Stimulated activated CD4-positive, alpha-beta T cell treated with anti-CD3 and anti-CD28 coated beads, TNF-alpha, amount 100 ng/mL, for 4 hours (primary cell): Measurements from ENCODE around the gene PPP2R2C.

Experiments used
- DNase-seq, 3 experiments: peaks; one replicate each; pipeline ENCODE4 v3.0.0-alpha.2; 2020; ENCODE audit warnings: low read depth in 3 of 3

The PPP2R2C gene

GRCh38 chr4:6426571-6427438 lies 45.6 kb downstream of the PPP2R2C start:
- DNase-seq: no peak

GRCh38 chr4:6425911-6426310 lies 46.5 kb downstream of the PPP2R2C start:
- no peak for DNase-seq

- no peak for DNase-seq
Observed at GRCh38 chr4:6425336-6425735, 47.1 kb downstream of the PPP2R2C start.

GRCh38 chr4:6424425-6424824 lies 48.0 kb downstream of the PPP2R2C start:
- DNase-seq: no peak

- DNase-seq: no peak
Observed at GRCh38 chr4:6423575-6423974, 48.8 kb downstream of the PPP2R2C start.

- no peak for DNase-seq
Observed at GRCh38 chr4:6422866-6423265, 49.5 kb downstream of the PPP2R2C start.

GRCh38 chr4:6422105-6422504 lies 50.3 kb downstream of the PPP2R2C start:
- DNase-seq: no peak

GRCh38 chr4:6421397-6421796 lies 51.0 kb downstream of the PPP2R2C start:
- no peak for DNase-seq

GRCh38 chr4:6420972-6421371 lies 51.4 kb downstream of the PPP2R2C start:
- no peak for DNase-seq

- DNase-seq: no peak
Observed at GRCh38 chr4:6420036-6420435, 52.4 kb downstream of the PPP2R2C start.

GRCh38 chr4:6419452-6420028 lies 52.9 kb downstream of the PPP2R2C start:
- DNase-seq: no peak

- DNase-seq: no peak
Observed at GRCh38 chr4:6418193-6418755, 54.1 kb downstream of the PPP2R2C start.

- DNase-seq: no peak
Observed at GRCh38 chr4:6417516-6418050, 54.8 kb downstream of the PPP2R2C start.

GRCh38 chr4:6416518-6417286 lies 55.7 kb downstream of the PPP2R2C start:
- no peak for DNase-seq

- no peak for DNase-seq
Observed at GRCh38 chr4:6415031-6415705, 57.2 kb downstream of the PPP2R2C start.

GRCh38 chr4:6414578-6414977 lies 57.8 kb downstream of the PPP2R2C start:
- DNase-seq: no peak

GRCh38 chr4:6410664-6411063 lies 61.8 kb downstream of the PPP2R2C start:
- DNase-seq: no peak

GRCh38 chr4:6410068-6410467 lies 62.3 kb downstream of the PPP2R2C start:
- no peak for DNase-seq

GRCh38 chr4:6409381-6409780 lies 63.0 kb downstream of the PPP2R2C start:
- DNase-seq: no peak

- DNase-seq: no peak
Observed at GRCh38 chr4:6408263-6408662, 64.2 kb downstream of the PPP2R2C start.

- no peak for DNase-seq
Observed at GRCh38 chr4:6405397-6405706, 67.1 kb downstream of the PPP2R2C start.
